CD4-positive, alpha-beta memory T cell (primary cell): ENCODE data around the gene FOXE1. TPM values are rescaled to one million over a fixed set of nuclear protein-coding genes. Genes with fewer than 3 reads are reported as not detected.

ENCODE experiments used
- CTCF ChIA-PET: fragments of 350-600 bp; sonication (Branson Sonifier 250); formaldehyde crosslinking; loops from one replicate; lab custom pipeline; 2021; ENCODE audit warnings: inconsistent platforms; ENCODE audit not compliant: partially characterized antibody; lab: Charles Lee
- POLR2A ChIA-PET: fragments of 350-600 bp; sonication (Branson Sonifier 250); formaldehyde crosslinking; loops from one replicate; lab custom pipeline; 2021; ENCODE audit not compliant: partially characterized antibody; lab: Charles Lee
- DNase-seq, 5 donors: peaks; one replicate each; pipeline versions ENCODE4 v3.0.0 to v3.0.0-alpha.2; 2020 to 2022; ENCODE audit warnings: mixed read lengths in 1 of 5
- H3K27ac ChIP-seq: one replicate; pipeline ENCODE4 v1.7.0; 2013; ENCODE audit warnings: low read depth, low read length
- H3K27me3 ChIP-seq: 2 replicates; pipeline ENCODE4 v1.7.0; 2013; ENCODE audit warnings: mild to moderate bottlenecking, low read length, moderate library complexity; ENCODE audit not compliant: insufficient read depth
- H3K36me3 ChIP-seq: 2 replicates; pipeline ENCODE4 v1.7.0; 2013; ENCODE audit warnings: mild to moderate bottlenecking, low read length, moderate library complexity; ENCODE audit not compliant: insufficient read depth
- H3K4me1 ChIP-seq: 2 replicates; pipeline ENCODE4 v1.7.0; 2013; ENCODE audit warnings: mild to moderate bottlenecking, low read length, moderate library complexity; ENCODE audit not compliant: insufficient read depth
- H3K4me3 ChIP-seq, 2 donors: one replicate each; pipeline ENCODE4 v1.7.0; 2013; ENCODE audit warnings: low read length in 2 of 2, mild to moderate bottlenecking in 1 of 2
- H3K9me3 ChIP-seq, 2 donors: one replicate each; pipeline ENCODE4 v1.7.0; 2013; ENCODE audit warnings: low read length in 2 of 2, control low read depth in 1 of 2; ENCODE audit not compliant: control insufficient read depth in 1 of 2
- H3K27ac Mint-ChIP-seq, 7 donors: one replicate each; pipeline ENCODE4 v1.8.0; 2020 to 2021; ENCODE audit warnings: mixed read lengths in 7 of 7, mild to moderate bottlenecking in 6 of 7, inconsistent platforms in 3 of 7, moderate library complexity in 3 of 7
- H3K27me3 Mint-ChIP-seq, 2 donors: one replicate each; pipeline ENCODE4 v1.8.0; 2020 to 2021; ENCODE audit warnings: mixed read lengths in 2 of 2
- H3K36me3 Mint-ChIP-seq, 2 donors: one replicate each; pipeline ENCODE4 v1.8.0; 2020 to 2021; ENCODE audit warnings: mixed read lengths in 2 of 2, inconsistent platforms in 1 of 2, mild to moderate bottlenecking in 1 of 2
- H3K4me1 Mint-ChIP-seq, 4 donors: one replicate each; pipeline ENCODE4 v1.8.0; 2020 to 2021; ENCODE audit warnings: mixed read lengths in 4 of 4, mild to moderate bottlenecking in 1 of 4
- H3K4me3 Mint-ChIP-seq, 8 donors: one replicate each; pipeline ENCODE4 v1.8.0; 2020 to 2021; ENCODE audit warnings: mixed read lengths in 8 of 8, mild to moderate bottlenecking in 7 of 8, moderate library complexity in 6 of 8, inconsistent platforms in 3 of 8
- H3K9me3 Mint-ChIP-seq, 8 donors: one replicate each; pipeline ENCODE4 v1.8.0; 2020 to 2021; ENCODE audit warnings: mixed read lengths in 8 of 8, mild to moderate bottlenecking in 5 of 8, inconsistent platforms in 3 of 8, moderate library complexity in 1 of 8
- intact Hi-C: fragments of 100-400 bp; cut with micrococcal nuclease; formaldehyde crosslinking; loops from one replicate; pipeline ENCODE4 v1.15.1; 2023
- polyA plus RNA-seq, 2 donors: library from polyadenylated mRNA; unstranded; fragments of 300-500 nt; fragmentation: Illumina TruSeq; gene quantifications; one replicate each; pipeline ENCODE4 v1.2.3, GENCODE V29; 2021
- total RNA-seq, 2 experiments: library from RNA; stranded (reverse); gene quantifications; one replicate each; pipeline ENCODE4 v1.2.3, GENCODE V29; 2021

The FOXE1 gene
- total and polyA plus RNA-seq, 4 experiments from 2014 or later = not detected

GRCh38 chr9:97876061-97876460, 23.0 kb downstream of the FOXE1 start:
- ChIA-PET CTCF (no interaction called here), POLR2A (no interaction called here)
- Mint-ChIP-seq H3K27ac (no peak overlapping the region), H3K36me3 (peaks cover 2 to 17% of the 10 kb centered on the region in 2 donors), H3K4me3 (no peak overlapping the region), H3K9me3 (peaks cover 0 to 1% (median 0%) of the 10 kb centered on the region in 8 donors), H3K27me3 (peaks cover 0 to 1% of the 10 kb centered on the region in 2 donors), H3K4me1 (no peaks in the 10 kb centered on the region)
- Histone ChIP-seq H3K36me3 (no peaks in the 10 kb centered on the region), H3K27ac (no peak overlapping the region), H3K4me1 (no peaks in the 10 kb centered on the region), H3K9me3 (no peaks in the 10 kb centered on the region), H3K27me3 (no peaks in the 10 kb centered on the region), H3K4me3 (no peak overlapping the region)
- intact Hi-C loops = no loop called here
- no peak for DNase-seq

GRCh38 chr9:97880336-97880735, 27.3 kb downstream of the FOXE1 start:
- ChIA-PET POLR2A (interaction anchor here (1.5 kb wide), 1 partner anchor 25 kb away, joined by 3 read pairs; no protein-coding TSS in a partner anchor), CTCF (interaction anchor here (0.7 to 5.3 kb wide), 5 partner anchors 10 to 40 kb away, joined by 3 to 26 read pairs (median 3); no protein-coding TSS in a partner anchor)
- Histone ChIP-seq H3K9me3 (no peaks in the 10 kb centered on the region), H3K27me3 (no peaks in the 10 kb centered on the region), H3K4me3 (no peak overlapping the region), H3K27ac (no peak overlapping the region), H3K36me3 (no peaks in the 10 kb centered on the region), H3K4me1 (no peaks in the 10 kb centered on the region)
- no peak overlapping the region for H3K4me3 Mint-ChIP-seq
- intact Hi-C loops = no loop called here
- H3K36me3 Mint-ChIP-seq = peaks cover 0 to 8% of the 10 kb centered on the region in 2 donors
- H3K4me1 Mint-ChIP-seq = no peaks in the 10 kb centered on the region
- DNase-seq = no peak
- H3K27me3 Mint-ChIP-seq = no peaks in the 10 kb centered on the region
- peaks cover 0 to 1% (median 0%) of the 10 kb centered on the region in 8 donors for H3K9me3 Mint-ChIP-seq
- no peak overlapping the region for H3K27ac Mint-ChIP-seq

DNA sequence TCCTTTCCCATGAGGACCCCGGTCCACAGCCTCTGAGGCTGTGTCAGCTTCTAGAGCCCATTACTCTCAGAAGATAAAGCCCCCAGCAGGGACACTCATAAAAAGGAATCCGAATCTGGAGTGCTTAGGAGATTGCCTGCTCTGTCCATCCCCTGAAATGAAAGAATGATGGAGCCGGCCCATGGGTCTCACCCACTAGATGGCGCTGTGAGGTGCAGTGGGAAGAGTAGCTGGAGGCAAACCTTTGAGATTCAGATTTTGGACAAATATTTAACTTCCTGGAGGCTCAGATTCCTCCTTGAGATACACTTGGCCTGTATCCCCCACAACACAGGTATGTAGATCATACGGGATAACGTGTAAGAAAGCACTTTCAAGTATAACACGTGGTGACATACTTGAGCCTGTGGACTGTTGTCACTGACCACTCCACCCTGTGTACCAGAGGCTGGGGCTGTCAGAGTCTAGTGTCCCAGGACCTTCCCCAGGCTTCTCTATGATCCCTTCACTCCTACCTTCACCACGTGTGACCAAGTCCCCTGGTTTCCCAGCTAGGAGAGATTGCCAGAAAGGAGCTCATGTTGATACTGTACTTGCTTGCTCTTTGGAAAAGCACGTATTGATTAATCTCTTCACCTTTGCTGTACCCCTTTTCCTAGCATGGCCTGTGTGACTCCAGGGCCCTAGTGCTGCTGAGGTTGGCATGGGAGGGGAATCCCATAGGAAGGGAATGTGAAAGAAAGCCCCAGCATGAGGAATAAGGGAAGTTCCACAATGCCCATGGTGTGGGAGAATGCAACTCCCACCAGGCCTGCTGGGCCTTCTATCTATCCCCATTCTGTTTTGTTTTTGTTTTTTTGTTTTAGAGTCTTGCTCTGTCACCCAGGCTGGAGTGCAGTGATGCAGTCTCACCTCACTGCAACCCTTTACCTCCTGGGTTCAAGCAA, 37.2 kb downstream of the FOXE1 start:
- POLR2A ChIA-PET = interaction anchor here (0.7 to 5.8 kb wide), 9 partner anchors 13 to 193 kb away, joined by 3 to 54 read pairs (median 4); partner anchors contain the start of genes TRMO and XPA
- Mint-ChIP-seq H3K4me1 (peaks cover 2 to 14% (median 5%) of the 10 kb centered on the region in 4 donors), H3K36me3 (peaks cover 18 to 27% of the 10 kb centered on the region in 2 donors), H3K27me3 (no peaks in the 10 kb centered on the region), H3K9me3 (peaks cover 0 to 19% (median 13%) of the 10 kb centered on the region in 8 donors), H3K27ac (peak overlapping the region in 3 of 7 donors; percentile 32 to 63 (median 58)), H3K4me3 (no peak overlapping the region)
- intact Hi-C loops = loop anchor here (1.0 kb wide), 4 partner anchors 11 to 373 kb away; no protein-coding TSS in a partner anchor
- Histone ChIP-seq H3K4me3 (no peak overlapping the region), H3K9me3 (no peaks in the 10 kb centered on the region), H3K27me3 (no peaks in the 10 kb centered on the region), H3K27ac (no peak overlapping the region), H3K36me3 (no peaks in the 10 kb centered on the region), H3K4me1 (peaks cover 9% of the 10 kb centered on the region)
- CTCF ChIA-PET = interaction anchor here (0.6 to 10.0 kb wide), 30 partner anchors 11 to 374 kb away, joined by 3 to 312 read pairs (median 4); partner anchors contain the start of genes ANP32B and TRMO
- DNase-seq = peak; percentile 52 to 61 (median 56)

GRCh38 chr9:97891736-97892135, 38.7 kb downstream of the FOXE1 start:
- CTCF ChIA-PET = interaction anchor here (0.9 to 10.0 kb wide), 8 partner anchors 11 to 186 kb away, joined by 3 to 312 read pairs (median 17); partner anchors contain the start of gene TRMO
- Mint-ChIP-seq H3K4me1 (peaks cover 3 to 23% (median 7%) of the 10 kb centered on the region in 4 donors), H3K4me3 (no peak overlapping the region), H3K27me3 (no peaks in the 10 kb centered on the region), H3K27ac (peak overlapping the region in 2 of 7 donors; percentile 46), H3K9me3 (peaks cover 0 to 19% (median 13%) of the 10 kb centered on the region in 8 donors), H3K36me3 (peaks cover 26 to 35% of the 10 kb centered on the region in 2 donors)
- POLR2A ChIA-PET = interaction anchor here (1.8 to 5.8 kb wide), 3 partner anchors 11 to 31 kb away, joined by 9 to 54 read pairs (median 47); partner anchors contain the start of gene TRMO
- no peaks in the 10 kb centered on the region for H3K36me3 ChIP-seq
- no peaks in the 10 kb centered on the region for H3K9me3 ChIP-seq
- peaks cover 9% of the 10 kb centered on the region for H3K4me1 ChIP-seq
- intact Hi-C loops = no loop called here
- H3K27ac ChIP-seq = no peak overlapping the region
- H3K27me3 ChIP-seq = no peaks in the 10 kb centered on the region
- no peak for DNase-seq
- no peak overlapping the region for H3K4me3 ChIP-seq

DNA sequence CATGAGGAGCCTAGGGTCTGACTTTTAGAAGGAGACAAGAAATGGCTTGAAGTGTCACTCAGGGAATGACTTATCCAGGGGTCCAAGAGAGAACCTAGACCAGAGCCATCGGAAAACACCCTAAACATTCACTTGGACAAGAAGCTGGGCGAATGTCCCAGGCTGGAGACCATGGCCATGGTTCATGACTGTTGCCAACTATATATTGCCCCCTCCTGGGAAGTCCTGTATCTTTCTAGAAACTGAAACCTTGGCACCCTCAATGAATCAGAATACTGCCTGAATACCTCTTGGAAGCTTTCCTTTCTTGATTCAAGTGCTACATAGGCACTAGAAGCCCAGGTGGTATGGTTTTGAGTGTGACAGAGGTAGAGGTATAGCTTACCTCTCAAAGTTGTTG, 39.4 kb downstream of the FOXE1 start:
- intact Hi-C loops = no loop called here
- no peaks in the 10 kb centered on the region for H3K36me3 ChIP-seq
- Mint-ChIP-seq H3K36me3 (peaks cover 30 to 40% of the 10 kb centered on the region in 2 donors), H3K4me3 (no peak overlapping the region), H3K4me1 (peaks cover 3 to 23% (median 7%) of the 10 kb centered on the region in 4 donors), H3K27ac (no peak overlapping the region), H3K9me3 (peaks cover 0 to 19% (median 13%) of the 10 kb centered on the region in 8 donors), H3K27me3 (no peaks in the 10 kb centered on the region)
- ChIA-PET CTCF (interaction anchor here (0.7 to 10.0 kb wide), 7 partner anchors 10 to 187 kb away, joined by 3 to 312 read pairs (median 3); partner anchors contain the start of gene TRMO), POLR2A (interaction anchor here (1.8 to 5.8 kb wide), 3 partner anchors 10 to 30 kb away, joined by 4 to 54 read pairs (median 9); partner anchors contain the start of gene TRMO)
- H3K9me3 ChIP-seq = no peaks in the 10 kb centered on the region
- H3K27ac ChIP-seq = no peak overlapping the region
- no peak for DNase-seq
- H3K4me3 ChIP-seq = no peak overlapping the region
- no peaks in the 10 kb centered on the region for H3K27me3 ChIP-seq
- H3K4me1 ChIP-seq = peaks cover 9% of the 10 kb centered on the region

- ChIA-PET CTCF (interaction anchor here (0.9 to 1.5 kb wide), 8 partner anchors 10 to 207 kb away, joined by 3 to 9 read pairs (median 4); partner anchors contain the start of gene TRMO), POLR2A (interaction anchor here (1.0 to 1.9 kb wide), 4 partner anchors 10 to 29 kb away, joined by 4 to 15 read pairs (median 8); partner anchors contain the start of gene TRMO)
- Histone ChIP-seq H3K27ac (no peak overlapping the region), H3K4me3 (no peak overlapping the region), H3K4me1 (peaks cover 3% of the 10 kb centered on the region), H3K27me3 (no peaks in the 10 kb centered on the region), H3K36me3 (no peaks in the 10 kb centered on the region), H3K9me3 (no peaks in the 10 kb centered on the region)
- no peak overlapping the region for H3K4me3 Mint-ChIP-seq
- H3K27me3 Mint-ChIP-seq = no peaks in the 10 kb centered on the region
- peak overlapping the region in 2 of 7 donors; percentile 6 to 77 for H3K27ac Mint-ChIP-seq
- H3K36me3 Mint-ChIP-seq = peaks cover 30 to 38% of the 10 kb centered on the region in 2 donors
- DNase-seq = no peak
- intact Hi-C loops = no loop called here
- peaks cover 0 to 19% (median 13%) of the 10 kb centered on the region in 8 donors for H3K9me3 Mint-ChIP-seq
- H3K4me1 Mint-ChIP-seq = peaks cover 2 to 21% (median 4%) of the 10 kb centered on the region in 4 donors
Measured at GRCh38 chr9:97895211-97895610, 42.2 kb downstream of the FOXE1 start.
